H1 (cell line): Measurements from ENCODE around the gene ZMIZ1. TPM values are rescaled to one million over a fixed set of nuclear protein-coding genes. Genes with fewer than 3 reads are reported as not detected.

Experiments
- CTCF ChIA-PET: fragments of 300-600 bp; sonication (Branson Sonifier 250); formaldehyde crosslinking; loops from one replicate; lab custom pipeline; 2021; ENCODE audit not compliant: partially characterized antibody; lab: Charles Lee
- POLR2A ChIA-PET: fragments of 300-600 bp; sonication (Branson Sonifier 250); formaldehyde crosslinking; loops from one replicate; lab custom pipeline; 2021; ENCODE audit warnings: inconsistent platforms; ENCODE audit not compliant: partially characterized antibody; lab: Charles Lee
- DNase-seq, 2 experiments: peaks; one replicate each; pipeline versions ENCODE4 v3.0.0 to v3.0.0-alpha.2; 2010 to 2022; ENCODE audit warnings: low spot score in 2 of 2, low read depth in 1 of 2, mixed read lengths in 1 of 2
- FAIRE-seq: peaks from 2 replicates; lab custom pipeline; 2011; peaks lifted over from hg19 to GRCh38; lab: Jason Lieb, UNC
- H2AFZ ChIP-seq: 2 replicates; pipeline ENCODE4 v1.8.1; 2012; ENCODE audit warnings: low read length, inconsistent platforms
- H2AK5ac ChIP-seq: 2 replicates; pipeline ENCODE4 v1.6.1; 2013; ENCODE audit warnings: low read depth, low read length
- H2BK120ac ChIP-seq: replicated peaks from 2 replicates; pipeline ENCODE3; 2013; ENCODE audit warnings: low read depth, low read length, inconsistent platforms
- H2BK12ac ChIP-seq: 2 replicates; pipeline ENCODE4 v1.6.1; 2013; ENCODE audit warnings: low read depth, low read length
- H2BK15ac ChIP-seq: 2 replicates; pipeline ENCODE4 v1.6.1; 2013; ENCODE audit warnings: low read length
- H2BK20ac ChIP-seq: 2 replicates; pipeline ENCODE4 v1.6.1; 2013; ENCODE audit warnings: low read length
- H2BK5ac ChIP-seq: 2 replicates; pipeline ENCODE4 v1.6.1; 2013; ENCODE audit warnings: low read depth, low read length
- H3K14ac ChIP-seq: 2 replicates; pipeline ENCODE4 v1.6.1; 2013; ENCODE audit warnings: inconsistent platforms; ENCODE audit not compliant: insufficient read length
- H3K18ac ChIP-seq: 2 replicates; pipeline ENCODE4 v1.6.1; 2013; ENCODE audit warnings: low read length; ENCODE audit errors: extremely low read depth
- H3K23ac ChIP-seq: 2 replicates; pipeline ENCODE4 v1.6.1; 2013; ENCODE audit warnings: inconsistent platforms; ENCODE audit not compliant: insufficient read length
- H3K23me2 ChIP-seq: 2 replicates; pipeline ENCODE4 v1.6.1; 2013; ENCODE audit warnings: low read depth, low read length
- H3K27ac ChIP-seq: 2 replicates; pipeline ENCODE4 v1.6.1; 2011; ENCODE audit warnings: low read depth, low read length, inconsistent platforms
- H3K27me3 ChIP-seq, 4 experiments: replicated peaks in 1 of 4; 1 replicate in 1 of 4; 2 replicates in 3 of 4; pipeline versions ENCODE4 v1.6.1 to v1.8.1; 2011 to 2013; ENCODE audit warnings: low read length in 3 of 4, mild to moderate bottlenecking in 3 of 4, inconsistent platforms in 2 of 4, mixed read lengths in 2 of 4, moderate library complexity in 1 of 4; ENCODE audit not compliant: control insufficient read depth in 3 of 4, insufficient read depth in 3 of 4; ENCODE audit errors: extremely low read depth in 1 of 4
- H3K36me3 ChIP-seq, 4 experiments: 2 replicates each; pipeline versions ENCODE4 v1.6.1 to v1.8.1; 2011 to 2013; ENCODE audit warnings: mild to moderate bottlenecking in 4 of 4, low read length in 3 of 4, moderate library complexity in 2 of 4, control low read depth in 1 of 4, inconsistent platforms in 1 of 4; ENCODE audit not compliant: insufficient read depth in 4 of 4, control insufficient read depth in 2 of 4
- H3K4ac ChIP-seq: replicated peaks from 2 replicates; pipeline ENCODE3; 2013; ENCODE audit warnings: low read length, low read depth, mixed read lengths, inconsistent platforms; ENCODE audit not compliant: insufficient read length
- H3K4me1 ChIP-seq, 4 experiments: replicated peaks in 1 of 4; 1 replicate in 1 of 4; 2 replicates in 3 of 4; pipeline versions ENCODE4 v1.6.1 to v1.8.1; 2011 to 2013; ENCODE audit warnings: low read length in 3 of 4, inconsistent platforms in 2 of 4, mixed read lengths in 1 of 4; ENCODE audit not compliant: insufficient read depth in 4 of 4, control insufficient read depth in 3 of 4
- H3K4me2 ChIP-seq, 2 experiments: 2 replicates each; pipeline versions ENCODE4 v1.6.1 to v1.8.1; 2011 to 2013; ENCODE audit warnings: low read depth in 2 of 2, low read length in 2 of 2, control low read depth in 1 of 2, inconsistent platforms in 1 of 2, mild to moderate bottlenecking in 1 of 2; ENCODE audit not compliant: insufficient read depth in 1 of 2
- H3K4me3 ChIP-seq, 4 experiments: fragments of 200-600, 300-600 bp in 1 of 4; sonication (generic), shearing (Covaris generic), sonication (Bioruptor Twin) in 1 of 4; 2 replicates each; pipeline versions ENCODE4 v1.5.1 to v1.8.1; 2011 to 2016; ENCODE audit warnings: low read length in 4 of 4, low read depth in 3 of 4, control low read depth in 2 of 4, inconsistent platforms in 2 of 4, mild to moderate bottlenecking in 2 of 4, mixed read lengths in 1 of 4, moderate library complexity in 1 of 4; ENCODE audit not compliant: insufficient read depth in 2 of 4; ENCODE audit errors: extremely low read depth in 1 of 4
- H3K56ac ChIP-seq: replicated peaks from 2 replicates; pipeline ENCODE3; 2013; ENCODE audit warnings: low read depth, mild to moderate bottlenecking, mixed read lengths, low read length, inconsistent platforms; ENCODE audit not compliant: insufficient read length
- H3K79me1 ChIP-seq: 2 replicates; pipeline ENCODE4 v1.6.1; 2013; ENCODE audit warnings: low read depth, low read length, control low read depth
- H3K79me2 ChIP-seq, 2 experiments: 2 replicates each; pipeline versions ENCODE4 v1.6.1 to v1.8.1; 2012 to 2013; ENCODE audit warnings: low read length in 2 of 2, mild to moderate bottlenecking in 2 of 2, inconsistent platforms in 1 of 2; ENCODE audit not compliant: insufficient read depth in 2 of 2, control insufficient read depth in 1 of 2
- H3K9ac ChIP-seq, 4 experiments: replicated peaks in 1 of 4; 1 replicate in 1 of 4; 2 replicates in 3 of 4; pipeline versions ENCODE4 v1.6.1 to v1.8.1; 2011 to 2013; ENCODE audit warnings: low read depth in 3 of 4, low read length in 3 of 4, control low read depth in 2 of 4, mild to moderate bottlenecking in 2 of 4, moderate library complexity in 2 of 4, inconsistent platforms in 1 of 4; ENCODE audit errors: extremely low read depth in 1 of 4
- H3K9me3 ChIP-seq, 2 experiments: 2 replicates each; pipeline versions ENCODE4 v1.6.1 to v1.8.1; 2012 to 2013; ENCODE audit warnings: mild to moderate bottlenecking in 2 of 2, moderate library complexity in 2 of 2, control low read depth in 1 of 2, inconsistent platforms in 1 of 2, low read depth in 1 of 2, low read length in 1 of 2, mixed read lengths in 1 of 2; ENCODE audit not compliant: insufficient read depth in 2 of 2
- H4K20me1 ChIP-seq, 2 experiments: replicated peaks in 1 of 2; 2 replicates each; pipeline versions ENCODE3 to v1.8.1; 2011 to 2013; ENCODE audit warnings: inconsistent platforms in 2 of 2, low read length in 2 of 2, mild to moderate bottlenecking in 1 of 2; ENCODE audit not compliant: insufficient read depth in 2 of 2, control insufficient read depth in 1 of 2
- H4K5ac ChIP-seq: 2 replicates; pipeline ENCODE4 v1.6.1; 2013; ENCODE audit warnings: low read length, low read depth, mixed read lengths, inconsistent platforms; ENCODE audit not compliant: insufficient read length
- H4K8ac ChIP-seq: 2 replicates; pipeline ENCODE4 v1.8.0; 2013; ENCODE audit warnings: mild to moderate bottlenecking, moderate library complexity, low read length, inconsistent platforms; ENCODE audit not compliant: insufficient read depth; ENCODE audit errors: extremely low read depth
- H4K91ac ChIP-seq: replicated peaks from 2 replicates; pipeline ENCODE3; 2013; ENCODE audit warnings: low read length, mixed read lengths, inconsistent platforms; ENCODE audit not compliant: insufficient read length
- ATF3 ChIP-seq: IDR thresholded peaks from 2 replicates; pipeline ENCODE4 v1.6.1; 2011; ENCODE audit warnings: low read depth, mild to moderate bottlenecking, low read length; ENCODE audit not compliant: insufficient read depth
- CBX5 ChIP-seq: fragments of 300-800, 300-1000 bp; sonication (generic); IDR thresholded peaks from 2 replicates; pipeline ENCODE4 v1.7.1; 2016; ENCODE audit warnings: antibody characterized with exemption, low read length, low read depth
- CBX8 ChIP-seq: fragments of 300-800, 300-1000 bp; sonication (generic); IDR thresholded peaks from 2 replicates; pipeline ENCODE4 v1.7.1; 2016; ENCODE audit warnings: low read depth, low read length, borderline replicate concordance
- CHD1 ChIP-seq: IDR thresholded peaks from 2 replicates; pipeline ENCODE4 v1.6.1; 2012; ENCODE audit warnings: low read depth, low read length, improper control_type of control experiment
- CTCF ChIP-seq, 3 experiments: IDR thresholded peaks; 1 replicate in 2 of 3; 2 replicates in 1 of 3; pipeline versions ENCODE4 v1.5.1 to v1.6.1; 2011; ENCODE audit warnings: low read length in 3 of 3, mild to moderate bottlenecking in 3 of 3, inconsistent platforms in 2 of 3, low read depth in 1 of 3, moderate library complexity in 1 of 3; ENCODE audit not compliant: insufficient read depth in 1 of 3; ENCODE audit errors: control extremely low read depth in 1 of 3
- HDAC2 ChIP-seq, 2 experiments: fragments of 300-600 bp in 1 of 2; sonication (generic) in 1 of 2; IDR thresholded peaks; 2 replicates each; pipeline ENCODE4 v1.6.1; 2011 to 2012; ENCODE audit warnings: low read depth in 2 of 2, low read length in 2 of 2, mild to moderate bottlenecking in 2 of 2, moderate library complexity in 2 of 2, borderline replicate concordance in 1 of 2, inconsistent platforms in 1 of 2
- HDAC6 ChIP-seq: IDR thresholded peaks from one replicate; pipeline ENCODE4 v1.7.1; 2012; ENCODE audit warnings: low read depth, mild to moderate bottlenecking, inconsistent platforms, low read length, moderate library complexity
- SIRT6 ChIP-seq: IDR thresholded peaks from one replicate; pipeline ENCODE4 v1.7.1; 2012; ENCODE audit warnings: low read length, inconsistent platforms
- SP1 ChIP-seq: IDR thresholded peaks from 2 replicates; pipeline ENCODE4 v1.6.1; 2011; ENCODE audit warnings: low read depth, low read length
- WGBS, 2 experiments: shearing (Covaris generic) in 1 of 2; methylation state at CpG; one replicate each; pipeline versions ENCODE4 v1.1.6 to v1.1.7; 2013 to 2015; ENCODE audit warnings: low lambda C conversion rate in 2 of 2, mixed read lengths in 2 of 2, inconsistent platforms in 1 of 2, low coverage in 1 of 2, missing lambda C conversion rate in 1 of 2; ENCODE audit not compliant: insufficient replicate concordance in 2 of 2, insufficient coverage in 1 of 2, insufficient read length in 1 of 2; ENCODE audit errors: extremely low coverage in 1 of 2, missing lambda C conversion rate in 1 of 2; 5-methylcytosine and 5-hydroxymethylcytosine counted together
- polyA plus RNA-seq, 7 experiments: library from polyadenylated mRNA; depleted of rRNA in 3 of 7; stranded (reverse) in 5 of 7; unstranded in 2 of 7; fragments of >200 nt in 5 of 7; fragments of 200-250 nt in 2 of 7; gene quantifications; 1 replicate in 5 of 7; 2 replicates in 1 of 7; 4 replicates in 1 of 7; pipeline versions ENCODE4 v1.2.1 to v1.2.3, GENCODE V29; 2011 to 2013; ENCODE audit warnings: missing spikeins in 2 of 7, mixed read lengths in 2 of 7
- total RNA-seq: library from RNA; stranded (reverse); fragmentation: NEBNext Ultra II Directional; extraction: Animal tissue kit (Norgen Biotek cat#: 25700); gene quantifications from 2 replicates; pipeline ENCODE4 v1.2.1, GENCODE V29; 2021

ZMIZ1 gene
- total and polyA plus RNA-seq, 2 of the 8 experiments (the other 6 are each of a cell fraction or from before 2014, with no cell fraction given), result 8.1 to 28.0 TPM

GRCh38 chr10:79063071-79063491 is 5.7 kb upstream of the ZMIZ1 start:
- Histone ChIP-seq H3K27me3 (peaks cover 0 to 16% (median 8%) of the 10 kb centered on the region in 4 experiments; a peak in 4 of 7 replicates), H2AK5ac (no peak overlapping the region), H4K20me1 (no peaks in the 10 kb centered on the region), H3K79me1 (no peaks in the 10 kb centered on the region), H4K91ac (no peak overlapping the region), H2BK12ac (no peak overlapping the region; the same call in 1 of the 2 replicates), H3K18ac (0 out of 2 replicates have a peak overlapping the region, but pooled peaks have one; percentile 13), H3K9me3 (no peaks in the 10 kb centered on the region), H2BK15ac (no peak overlapping the region), H3K4me2 (no peak overlapping the region), H3K36me3 (no peaks in the 10 kb centered on the region), H3K4me3 (no peak overlapping the region), H2BK20ac (no peak overlapping the region), H4K5ac (no peak overlapping the region), H2BK120ac (no peak overlapping the region), H3K79me2 (no peaks in the 10 kb centered on the region), H3K4ac (no peak overlapping the region), H3K9ac (no peak overlapping the region), H3K14ac (no peak overlapping the region), H3K23ac (no peak overlapping the region), H4K8ac (no peak overlapping the region), H3K4me1 (peaks cover 5 to 13% (median 7%) of the 10 kb centered on the region in 4 experiments; a peak in 4 of 7 replicates), H2BK5ac (no peak overlapping the region), H3K27ac (no peak overlapping the region), H3K56ac (no peak overlapping the region), H2AFZ (no peak overlapping the region), H3K23me2 (peaks cover 7% of the 10 kb centered on the region)
- ChIA-PET CTCF (interaction anchor here (0.9 to 2.0 kb wide), 3 partner anchors 11 to 106 kb away, joined by 3 to 10 read pairs (median 3); no protein-coding TSS in a partner anchor), POLR2A (interaction anchor here (1.5 kb wide), 1 partner anchor 12 kb away, joined by 5 read pairs; no protein-coding TSS in a partner anchor)
- WGBS, 2 experiments, result 80% methylated on average over 5 of the region's 5 CpGs; no CpG with 5 or more reads in 1 of the 2 experiments
- no peak for TF ChIP-seq ATF3
- no peak for TF ChIP-seq HDAC2 (IDR thresholded peaks at IDR 0.05; ENCODE audit: borderline replicate concordance in 1 of 2, low read depth in 2 of 2, low read length in 2 of 2)
- no peak for TF ChIP-seq SIRT6
- TF ChIP-seq CBX8, result no peak
- TF ChIP-seq CBX5, result no peak
- TF ChIP-seq CHD1, result no peak
- no peak for TF ChIP-seq CTCF (IDR thresholded peaks at IDR 0.05; ENCODE audit: control extremely low read depth in 1 of 3, insufficient read depth in 1 of 3, low read depth in 1 of 3, low read length in 3 of 3)
- no peak for TF ChIP-seq SP1
- no peak for TF ChIP-seq HDAC6
- DNase-seq, result no peak
- no peak for FAIRE-seq
